ENCODE measurements around the gene P3H1.

P3H1 gene

GRCh38 chr1:42736152-42736551 is 30.7 kb downstream of the P3H1 start:
- no peak for DNase-seq (ENCODE audit: low spot score)
- in situ Hi-C loops (cut with MboI; ENCODE audit: low sequenced_read_pairs, unreplicated experiment), result loop anchor here (25.0 kb wide), 1 partner anchor 399 kb away; the partner anchor contains the start of gene FOXJ3
- TF ChIP-seq, protein P1, sequence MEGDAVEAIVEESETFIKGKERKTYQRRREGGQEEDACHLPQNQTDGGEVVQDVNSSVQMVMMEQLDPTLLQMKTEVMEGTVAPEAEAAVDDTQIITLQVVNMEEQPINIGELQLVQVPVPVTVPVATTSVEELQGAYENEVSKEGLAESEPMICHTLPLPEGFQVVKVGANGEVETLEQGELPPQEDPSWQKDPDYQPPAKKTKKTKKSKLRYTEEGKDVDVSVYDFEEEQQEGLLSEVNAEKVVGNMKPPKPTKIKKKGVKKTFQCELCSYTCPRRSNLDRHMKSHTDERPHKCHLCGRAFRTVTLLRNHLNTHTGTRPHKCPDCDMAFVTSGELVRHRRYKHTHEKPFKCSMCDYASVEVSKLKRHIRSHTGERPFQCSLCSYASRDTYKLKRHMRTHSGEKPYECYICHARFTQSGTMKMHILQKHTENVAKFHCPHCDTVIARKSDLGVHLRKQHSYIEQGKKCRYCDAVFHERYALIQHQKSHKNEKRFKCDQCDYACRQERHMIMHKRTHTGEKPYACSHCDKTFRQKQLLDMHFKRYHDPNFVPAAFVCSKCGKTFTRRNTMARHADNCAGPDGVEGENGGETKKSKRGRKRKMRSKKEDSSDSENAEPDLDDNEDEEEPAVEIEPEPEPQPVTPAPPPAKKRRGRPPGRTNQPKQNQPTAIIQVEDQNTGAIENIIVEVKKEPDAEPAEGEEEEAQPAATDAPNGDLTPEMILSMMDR (IDR thresholded peaks at IDR 0.05; ENCODE audit: borderline replicate concordance, control extremely low read depth, extremely low read depth, insufficient read depth, missing control alignments), result peak; percentile 13

DNA sequence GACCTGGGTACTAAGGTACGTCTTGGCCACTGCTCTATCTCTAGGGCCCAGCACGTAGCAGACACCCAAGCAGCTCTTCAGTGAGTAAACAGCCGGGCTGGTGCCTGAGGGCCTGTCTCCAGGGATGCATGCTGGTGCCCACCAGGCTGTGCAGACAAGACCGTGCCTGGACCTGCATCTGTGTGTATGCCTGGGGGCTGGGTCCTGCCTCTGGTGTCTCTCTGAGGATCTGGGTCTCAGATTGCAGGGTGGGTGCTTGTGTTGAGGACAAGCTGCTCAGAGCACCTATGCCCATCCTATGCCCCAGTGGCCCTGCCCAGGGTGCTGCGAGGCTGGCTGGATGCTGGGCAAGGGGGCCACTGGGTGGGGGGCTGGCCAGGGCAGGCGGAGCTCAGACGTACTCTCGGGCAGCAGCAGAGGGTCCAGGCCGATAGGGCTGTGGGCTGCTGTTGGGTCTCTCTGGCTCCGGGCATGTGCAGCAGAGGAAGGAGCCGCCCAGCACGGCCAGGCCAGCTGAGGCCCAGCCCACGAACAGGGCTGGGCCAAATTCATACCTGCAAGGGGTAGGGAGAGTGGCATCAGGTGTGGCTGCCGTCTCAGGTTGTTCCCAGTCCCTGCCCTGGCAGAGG is 31.2 kb downstream of the P3H1 start:
- TF ChIP-seq, protein P1 (IDR thresholded peaks at IDR 0.05; ENCODE audit: borderline replicate concordance, control extremely low read depth, extremely low read depth, insufficient read depth, missing control alignments), result no peak
- no peak for DNase-seq (ENCODE audit: low spot score)
- in situ Hi-C loops (cut with MboI; ENCODE audit: low sequenced_read_pairs, unreplicated experiment), result loop anchor here (25.0 kb wide), 1 partner anchor 398 kb away; the partner anchor contains the start of gene FOXJ3

- TF ChIP-seq, protein P1 (IDR thresholded peaks at IDR 0.05; ENCODE audit: borderline replicate concordance, control extremely low read depth, extremely low read depth, insufficient read depth, missing control alignments), result no peak
- in situ Hi-C loops (cut with MboI; ENCODE audit: low sequenced_read_pairs, unreplicated experiment), result loop anchor here (25.0 kb wide), 1 partner anchor 398 kb away; the partner anchor contains the start of gene FOXJ3
- no peak for DNase-seq (ENCODE audit: low spot score)
These were observed 31.8 kb downstream of the P3H1 start for GRCh38 chr1:42735056-42735455.

- in situ Hi-C loops (cut with MboI; ENCODE audit: low sequenced_read_pairs, unreplicated experiment), result loop anchor here (25.0 kb wide), 1 partner anchor 397 kb away; the partner anchor contains the start of gene FOXJ3
- DNase-seq (ENCODE audit: low spot score), result no peak
- TF ChIP-seq, protein P1 (IDR thresholded peaks at IDR 0.05; ENCODE audit: borderline replicate concordance, control extremely low read depth, extremely low read depth, insufficient read depth, missing control alignments), result no peak
These were observed 32.4 kb downstream of the P3H1 start for GRCh38 chr1:42734201-42735035.

DNA sequence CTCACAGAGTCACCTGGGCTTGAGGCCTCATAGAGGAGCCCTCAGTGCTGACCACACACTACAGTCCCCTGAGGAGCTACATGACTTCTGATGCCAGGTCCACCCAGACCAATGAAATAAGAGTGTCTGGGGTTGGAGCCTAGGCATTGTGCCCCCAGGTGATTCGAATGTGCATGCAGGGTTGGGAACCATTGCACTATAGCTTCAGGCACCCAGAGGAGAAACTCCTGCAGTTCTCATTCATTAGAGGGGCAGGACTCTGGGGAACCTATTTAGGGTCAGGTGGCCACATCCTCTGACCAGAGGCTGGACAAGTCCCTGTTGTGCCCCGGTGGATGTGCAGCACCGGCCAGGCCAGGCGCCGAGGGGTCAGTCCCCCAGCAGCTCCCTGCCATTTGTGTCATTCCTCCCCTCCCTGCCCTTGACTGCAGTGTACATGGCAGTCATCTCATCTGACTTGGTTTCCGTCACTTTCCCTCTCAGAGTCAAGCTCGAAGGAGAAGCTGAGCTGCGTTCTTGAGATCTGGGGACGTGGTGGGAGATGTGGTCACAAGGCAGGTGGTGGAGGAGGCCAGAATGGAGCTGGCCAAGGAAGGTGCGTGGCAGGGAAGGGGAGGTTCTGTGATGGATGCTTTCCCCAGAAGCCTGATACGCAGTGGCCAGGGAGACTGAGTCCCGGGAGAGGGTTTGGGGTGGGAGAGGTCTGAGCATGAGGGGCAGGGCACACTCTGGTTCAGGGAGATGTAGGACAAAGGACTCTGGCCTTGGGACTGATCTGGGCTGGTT is 33.2 kb downstream of the P3H1 start:
- DNase-seq (ENCODE audit: low spot score), result no peak
- TF ChIP-seq, protein P1 (IDR thresholded peaks at IDR 0.05; ENCODE audit: borderline replicate concordance, control extremely low read depth, extremely low read depth, insufficient read depth, missing control alignments), result no peak
- in situ Hi-C loops (cut with MboI; ENCODE audit: low sequenced_read_pairs, unreplicated experiment), result loop anchor here (25.0 kb wide), 1 partner anchor 396 kb away; the partner anchor contains the start of gene FOXJ3

All from GM13976 (cell line).